Tibial nerve (tissue), 4 donors: Measurements from ENCODE around the gene OCEL1.

Experiments used
- EP300 ChIP-seq, 2 donors: sonication (generic); formaldehyde crosslinking; IDR thresholded peaks; one replicate each; pipeline ENCODE4 v1.6.1; 2017; ENCODE audit warnings: antibody characterized with exemption in 2 of 2, mild to moderate bottlenecking in 1 of 2
- TF ChIP-seq, protein P1 (sequence below), 5 experiments: fragments of 200-600 bp in 3 of 5; fragments of 450-650 bp in 2 of 5; sonication (generic) in 3 of 5; IDR thresholded peaks; one replicate each; pipeline ENCODE4 v1.5.1; 2016 to 2019; ENCODE audit warnings: antibody characterized with exemption in 5 of 5, mild to moderate bottlenecking in 3 of 5, moderate library complexity in 2 of 5

DNA sequence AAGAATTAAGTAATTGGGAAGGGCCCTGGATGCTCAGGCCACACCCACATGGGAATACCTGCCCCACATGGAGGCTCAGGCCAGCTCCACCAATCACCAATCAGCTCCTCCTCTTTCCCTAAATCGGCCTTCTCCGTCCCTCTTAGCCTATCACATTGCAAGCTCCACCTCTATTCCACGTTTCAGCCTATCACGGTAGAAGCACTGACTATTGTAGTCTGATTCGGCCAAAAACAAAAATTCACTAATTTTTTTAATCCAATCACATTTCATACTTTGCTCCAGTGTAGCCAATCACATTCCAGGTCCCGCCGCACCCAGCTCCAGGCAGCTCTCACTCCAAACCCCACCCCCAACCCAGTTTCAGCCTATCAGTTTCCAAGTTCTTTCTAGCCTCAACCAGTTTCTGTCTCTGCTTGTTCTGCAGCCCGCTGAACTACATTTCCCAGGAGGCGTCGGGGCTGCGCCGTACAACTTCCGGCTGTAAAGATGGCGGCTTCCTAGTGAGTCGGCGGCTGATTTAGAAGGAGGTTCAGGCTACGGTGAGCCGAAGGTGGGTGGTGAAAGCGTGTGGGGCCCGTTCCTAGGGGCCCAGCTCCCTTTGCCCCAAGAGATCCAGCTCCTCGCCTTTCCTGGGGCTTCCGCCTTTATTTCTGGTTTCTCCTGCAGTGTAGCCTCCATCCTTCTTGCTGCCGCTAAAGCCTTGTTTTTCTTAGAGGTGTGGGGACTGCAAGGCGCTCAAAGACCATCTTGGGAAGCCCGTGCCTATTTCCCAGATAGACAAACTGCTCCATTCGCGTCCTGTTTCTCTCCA lies 41.2 kb downstream of the OCEL1 start, which contains the start of gene BABAM1:
- TF ChIP-seq, protein P1, sequence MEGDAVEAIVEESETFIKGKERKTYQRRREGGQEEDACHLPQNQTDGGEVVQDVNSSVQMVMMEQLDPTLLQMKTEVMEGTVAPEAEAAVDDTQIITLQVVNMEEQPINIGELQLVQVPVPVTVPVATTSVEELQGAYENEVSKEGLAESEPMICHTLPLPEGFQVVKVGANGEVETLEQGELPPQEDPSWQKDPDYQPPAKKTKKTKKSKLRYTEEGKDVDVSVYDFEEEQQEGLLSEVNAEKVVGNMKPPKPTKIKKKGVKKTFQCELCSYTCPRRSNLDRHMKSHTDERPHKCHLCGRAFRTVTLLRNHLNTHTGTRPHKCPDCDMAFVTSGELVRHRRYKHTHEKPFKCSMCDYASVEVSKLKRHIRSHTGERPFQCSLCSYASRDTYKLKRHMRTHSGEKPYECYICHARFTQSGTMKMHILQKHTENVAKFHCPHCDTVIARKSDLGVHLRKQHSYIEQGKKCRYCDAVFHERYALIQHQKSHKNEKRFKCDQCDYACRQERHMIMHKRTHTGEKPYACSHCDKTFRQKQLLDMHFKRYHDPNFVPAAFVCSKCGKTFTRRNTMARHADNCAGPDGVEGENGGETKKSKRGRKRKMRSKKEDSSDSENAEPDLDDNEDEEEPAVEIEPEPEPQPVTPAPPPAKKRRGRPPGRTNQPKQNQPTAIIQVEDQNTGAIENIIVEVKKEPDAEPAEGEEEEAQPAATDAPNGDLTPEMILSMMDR (IDR thresholded peaks at IDR 0.05): peak in 2 of 5 experiments; percentile 53 to 54
- peak; percentile 88 to 95 for TF ChIP-seq EP300 (IDR thresholded peaks at IDR 0.05)
